CD4-positive, alpha-beta T cell treated with Interferon alpha-2 for 1 hour (primary cell): Measurements from ENCODE around the gene TMEM62.
"Not testable (repeated sequence)": the region's sequence is repeated elsewhere in the genome, so short reads cannot be mapped to it uniquely, and the experiment has no call there.

Experiments
- DNase-seq, 2 donors: peaks; one replicate each; pipeline ENCODE4 v3.0.0-alpha.2; 2020 to 2022

Gene TMEM62

GRCh38 chr15:43125100-43125661 lies 8.2 kb upstream of the TMEM62 start:
- DNase-seq: no peak

- DNase-seq: no peak
These were observed 7.0 kb upstream of the TMEM62 start for GRCh38 chr15:43126356-43126755.

GRCh38 chr15:43127752-43128151 lies 5.6 kb upstream of the TMEM62 start:
- no peak for DNase-seq

- DNase-seq: not testable (repeated sequence)
These were observed 5.0 kb upstream of the TMEM62 start for GRCh38 chr15:43128174-43128979.

- DNase-seq: no peak
These were observed 4.4 kb upstream of the TMEM62 start for GRCh38 chr15:43128980-43129335.

GRCh38 chr15:43132830-43133429 lies 456 bp upstream of the TMEM62 start:
- DNase-seq: no peak

- peak in 1 of 2 donors; percentile 36 for DNase-seq
These were observed 810 bp downstream of the TMEM62 start for GRCh38 chr15:43134157-43134635.

GRCh38 chr15:43135351-43135750 lies 2.0 kb downstream of the TMEM62 start:
- DNase-seq: no peak

GRCh38 chr15:43143203-43143941 lies 10.0 kb downstream of the TMEM62 start:
- no peak for DNase-seq

- DNase-seq: no peak
These were observed 11.1 kb downstream of the TMEM62 start for GRCh38 chr15:43144512-43144911.

GRCh38 chr15:43146184-43146583 lies 12.8 kb downstream of the TMEM62 start:
- DNase-seq: no peak

- no peak for DNase-seq
These were observed 17.0 kb downstream of the TMEM62 start for GRCh38 chr15:43150191-43150929.

- DNase-seq: peak in 1 of 2 donors; percentile 66
These were observed 18.3 kb downstream of the TMEM62 start for GRCh38 chr15:43151688-43152087.

- DNase-seq: no peak
These were observed 19.9 kb downstream of the TMEM62 start for GRCh38 chr15:43153269-43153668.

- no peak for DNase-seq
These were observed 32.5 kb downstream of the TMEM62 start for GRCh38 chr15:43165801-43166325.

- not testable (repeated sequence) for DNase-seq
These were observed 33.9 kb downstream of the TMEM62 start for GRCh38 chr15:43167261-43167660.

GRCh38 chr15:43168192-43169107 lies 35.1 kb downstream of the TMEM62 start:
- no peak for DNase-seq

GRCh38 chr15:43169888-43170287 lies 36.5 kb downstream of the TMEM62 start:
- DNase-seq: no peak

- DNase-seq: not testable (repeated sequence)
These were observed 42.4 kb downstream of the TMEM62 start for GRCh38 chr15:43175656-43176309.

GRCh38 chr15:43177147-43177546 lies 43.8 kb downstream of the TMEM62 start:
- DNase-seq: not testable (repeated sequence)

GRCh38 chr15:43183270-43183669 lies 49.9 kb downstream of the TMEM62 start:
- no peak for DNase-seq
